Activated naive CD8-positive, alpha-beta T cell (primary cell): ENCODE results near the gene RAD51D.
"Not testable (repeated sequence)": the region's sequence is repeated elsewhere in the genome, so short reads cannot be mapped to it uniquely, and the experiment has no call there.

Source experiments
- H3K27ac Mint-ChIP-seq: one replicate; pipeline ENCODE4 v1.8.0; 2021; ENCODE audit warnings: mixed read lengths
- H3K27me3 Mint-ChIP-seq: one replicate; pipeline ENCODE4 v1.8.0; 2021; ENCODE audit warnings: mixed read lengths
- H3K36me3 Mint-ChIP-seq: one replicate; pipeline ENCODE4 v1.8.0; 2021; ENCODE audit warnings: mixed read lengths
- H3K4me1 Mint-ChIP-seq: one replicate; pipeline ENCODE4 v1.8.0; 2021; ENCODE audit warnings: low read depth, mixed read lengths
- H3K4me3 Mint-ChIP-seq: one replicate; pipeline ENCODE4 v1.8.0; 2021; ENCODE audit warnings: mild to moderate bottlenecking, mixed read lengths
- H3K9me3 Mint-ChIP-seq: one replicate; pipeline ENCODE4 v1.8.0; 2021; ENCODE audit warnings: low read depth, mixed read lengths

The RAD51D gene

DNA sequence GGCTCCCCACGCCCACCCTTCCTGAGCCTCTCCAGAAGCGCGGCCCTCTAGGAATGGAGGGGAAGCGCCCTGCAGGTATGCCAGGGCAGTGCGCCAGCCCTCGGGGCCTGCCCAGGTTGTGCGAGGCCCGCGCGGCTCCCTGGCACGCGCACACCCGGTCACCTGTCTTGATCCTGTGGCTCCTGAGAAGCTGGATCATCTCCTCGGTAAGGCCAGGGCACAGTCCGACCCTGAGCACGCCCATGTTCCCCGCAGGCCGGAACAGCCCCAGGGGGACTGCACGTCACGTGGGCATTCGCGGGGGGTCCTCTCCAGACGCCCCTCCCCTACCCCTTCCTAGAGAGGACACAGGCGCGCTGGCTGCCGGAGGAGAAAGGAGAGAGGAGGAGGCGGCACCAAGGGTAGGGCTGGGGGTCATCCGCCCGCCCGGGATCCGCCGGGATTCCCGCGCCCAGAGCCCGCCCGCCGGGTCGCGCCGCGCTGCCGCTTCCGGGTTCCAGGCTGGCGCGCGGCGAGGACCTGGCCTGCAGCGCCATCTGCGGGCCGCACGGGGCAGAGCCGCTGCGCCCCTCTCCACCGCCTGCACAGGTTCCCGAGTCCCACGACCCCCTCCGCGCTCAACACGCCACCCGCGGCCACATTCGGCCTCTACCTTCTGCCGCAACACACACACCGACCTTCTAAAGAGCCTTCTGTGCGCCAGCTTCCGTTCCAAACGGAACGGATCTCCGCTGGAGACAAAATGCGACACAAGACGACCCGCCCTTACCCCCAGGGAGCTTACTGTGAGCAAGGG, at the start of gene RAD51D:
TSS of gene RAD51D (minus strand) at position 491 of the 796 bp plus-strand sequence. CDS start at position 244, 247 bp downstream.
- Mint-ChIP-seq H3K4me3 (peak within 1 kb of the TSS; percentile 96), H3K36me3 (peaks cover 2% of the 10 kb centered on the region), H3K9me3 (no peaks in the 10 kb centered on the region), H3K4me1 (peaks cover 41% of the 10 kb centered on the region), H3K27me3 (no peaks in the 10 kb centered on the region), H3K27ac (peak within 1 kb of the TSS; percentile 96)

DNA sequence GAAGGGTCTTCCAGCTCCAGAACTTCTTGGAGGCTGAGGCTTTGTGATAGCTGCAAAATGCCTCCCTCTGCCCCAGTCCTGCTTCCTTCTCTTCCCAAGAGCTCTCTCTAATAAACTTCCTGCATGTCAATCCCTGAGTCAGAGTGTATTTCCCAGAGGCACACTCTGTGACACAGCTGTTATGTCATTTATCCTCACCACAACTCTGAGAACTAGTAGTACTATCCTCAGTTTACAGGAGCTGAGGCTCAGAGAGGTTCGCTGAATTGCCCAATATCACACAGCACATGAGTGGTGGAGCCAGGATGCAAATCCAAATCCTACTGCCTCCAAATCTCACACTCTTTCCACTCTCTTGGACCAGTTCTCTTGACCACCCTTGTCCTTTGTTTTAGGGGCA, 48.0 kb upstream of the RAD51D start:
- H3K27ac Mint-ChIP-seq: no peak overlapping the region
- peaks cover 36% of the 10 kb centered on the region for H3K4me1 Mint-ChIP-seq
- H3K27me3 Mint-ChIP-seq: no peaks in the 10 kb centered on the region
- H3K4me3 Mint-ChIP-seq: no peak overlapping the region
- H3K9me3 Mint-ChIP-seq: no peaks in the 10 kb centered on the region
- H3K36me3 Mint-ChIP-seq: no peaks in the 10 kb centered on the region

DNA sequence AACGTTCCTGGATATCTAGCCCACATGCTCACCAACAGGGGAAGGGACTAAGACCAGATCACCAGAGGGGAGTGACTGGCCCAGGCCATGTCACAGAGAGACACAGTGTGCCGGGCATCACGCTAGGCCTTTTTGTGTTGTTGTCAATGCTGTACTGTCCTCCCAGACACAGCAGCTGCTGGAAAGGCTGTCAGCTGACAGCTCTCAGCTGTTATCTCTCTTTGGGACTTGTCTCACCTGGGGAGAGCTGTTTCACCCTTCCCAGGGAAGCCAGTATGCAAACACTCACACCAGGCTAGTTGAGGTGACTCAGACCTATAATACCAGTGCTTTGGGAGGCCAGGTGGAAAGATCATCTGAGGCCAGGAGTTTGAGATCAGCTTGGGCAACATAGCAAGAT, 47.4 kb upstream of the RAD51D start:
- Mint-ChIP-seq H3K4me3 (no peak overlapping the region), H3K27me3 (no peaks in the 10 kb centered on the region), H3K4me1 (peaks cover 34% of the 10 kb centered on the region), H3K9me3 (no peaks in the 10 kb centered on the region), H3K36me3 (no peaks in the 10 kb centered on the region), H3K27ac (peak overlapping the region; percentile 4)

DNA sequence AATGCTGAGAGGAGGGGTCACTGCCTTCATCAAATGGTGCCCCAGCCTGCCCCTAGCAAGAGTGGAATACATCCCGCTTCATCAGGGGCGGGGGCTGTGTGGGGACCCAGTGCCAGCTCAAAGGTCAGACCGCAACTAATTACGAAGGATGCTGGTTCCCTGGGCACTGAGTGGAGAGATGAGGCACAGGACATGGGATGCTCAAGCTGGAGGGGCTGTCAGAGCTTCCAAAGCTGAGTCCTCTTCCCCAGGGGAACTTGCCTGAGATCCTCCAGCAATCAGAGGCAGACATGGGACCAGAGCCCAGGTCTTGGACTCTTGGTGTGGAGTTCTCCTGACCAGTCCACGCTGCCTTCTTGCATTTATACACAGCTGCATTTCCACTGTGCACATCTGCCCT, 46.9 kb upstream of the RAD51D start:
- Mint-ChIP-seq H3K27ac (no peak overlapping the region), H3K36me3 (no peaks in the 10 kb centered on the region), H3K9me3 (no peaks in the 10 kb centered on the region), H3K4me3 (no peak overlapping the region), H3K4me1 (peaks cover 35% of the 10 kb centered on the region), H3K27me3 (no peaks in the 10 kb centered on the region)

DNA sequence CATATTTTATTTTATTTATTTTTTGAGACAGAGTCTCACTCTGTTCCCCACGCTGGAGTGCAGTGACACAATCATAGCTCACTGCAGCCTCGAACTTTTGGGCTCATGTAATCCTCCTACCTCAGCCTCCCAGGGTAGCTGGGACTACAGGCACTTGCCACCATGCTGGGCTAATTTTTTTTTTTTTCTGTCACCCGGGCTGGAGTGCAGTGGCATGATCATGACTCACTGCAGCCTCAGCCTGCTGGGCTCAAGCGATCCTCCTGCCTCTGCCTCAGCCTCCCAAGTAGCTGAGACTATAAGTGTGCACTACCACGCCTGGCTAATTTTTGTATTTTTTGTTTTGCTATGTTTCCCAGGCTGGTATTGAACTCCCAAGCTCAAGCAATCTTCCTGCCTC, 45.1 kb upstream of the RAD51D start:
- H3K36me3 Mint-ChIP-seq: no peaks in the 10 kb centered on the region
- H3K4me1 Mint-ChIP-seq: peaks cover 50% of the 10 kb centered on the region
- no peak overlapping the region for H3K4me3 Mint-ChIP-seq
- no peak overlapping the region for H3K27ac Mint-ChIP-seq
- no peaks in the 10 kb centered on the region for H3K27me3 Mint-ChIP-seq
- no peaks in the 10 kb centered on the region for H3K9me3 Mint-ChIP-seq

DNA sequence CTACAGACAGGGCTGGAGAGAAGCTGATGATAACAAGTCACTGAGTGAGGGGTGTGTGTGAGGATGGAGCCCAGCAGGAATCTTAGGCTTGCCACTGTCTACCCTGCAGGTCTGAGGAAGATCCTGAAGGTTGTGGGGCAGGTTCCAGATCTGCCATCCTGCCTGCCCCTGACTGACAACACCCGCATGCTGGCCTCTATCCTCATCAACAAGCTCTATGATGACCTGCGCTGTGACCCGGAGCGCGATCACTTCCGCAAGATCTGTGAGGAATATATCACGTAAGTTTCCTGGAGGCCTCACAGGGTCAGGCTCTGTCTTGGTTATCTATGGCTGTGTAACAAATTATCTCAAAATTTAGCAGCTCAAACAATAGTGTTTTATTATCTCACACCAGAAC, 44.2 kb upstream of the RAD51D start:
- Mint-ChIP-seq H3K36me3 (no peaks in the 10 kb centered on the region), H3K9me3 (no peaks in the 10 kb centered on the region), H3K27ac (no peak overlapping the region), H3K27me3 (no peaks in the 10 kb centered on the region), H3K4me3 (no peak overlapping the region), H3K4me1 (peaks cover 59% of the 10 kb centered on the region)

DNA sequence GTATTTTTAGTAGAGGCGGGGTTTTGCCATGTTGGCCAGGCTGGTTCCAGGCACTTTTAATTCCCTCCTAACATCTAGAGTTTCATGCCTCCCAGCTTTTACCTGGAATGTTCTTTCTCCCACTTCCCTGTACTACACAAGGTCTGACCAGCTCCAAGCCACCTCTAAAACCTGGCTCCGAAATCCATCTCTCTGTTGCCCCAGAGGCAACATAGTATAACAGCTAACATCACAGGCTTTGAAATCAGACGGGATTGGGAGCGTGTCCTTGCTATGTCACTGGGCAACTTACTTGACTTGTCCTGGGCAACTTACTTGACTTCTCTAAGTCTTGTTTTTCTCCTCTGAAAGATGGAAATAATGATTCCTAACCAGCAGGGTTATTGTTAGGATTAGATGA, 43.1 kb upstream of the RAD51D start:
- H3K27ac Mint-ChIP-seq: no peak overlapping the region

DNA sequence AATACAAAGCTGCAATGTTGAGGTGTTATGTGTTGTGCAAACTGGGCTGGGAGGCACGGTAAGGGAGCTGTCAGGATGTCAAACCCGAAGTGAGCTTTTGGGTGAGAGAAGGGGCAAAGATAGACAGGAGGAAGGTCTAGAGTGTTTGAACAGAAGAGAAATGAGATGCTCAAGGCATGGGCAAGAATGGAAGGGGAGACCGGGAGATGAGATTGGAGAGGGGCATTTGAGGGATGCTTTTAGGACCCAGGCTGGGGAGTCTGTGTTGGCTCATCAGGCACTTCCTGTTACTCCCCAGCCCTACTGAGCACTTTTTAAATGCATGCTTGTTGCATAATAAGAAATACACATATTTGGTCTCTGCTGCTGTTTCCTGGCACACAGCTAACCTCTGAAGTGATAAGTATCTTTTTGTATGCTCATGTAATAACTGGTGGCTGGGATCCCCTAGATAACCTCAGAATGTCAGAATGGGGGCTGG, 41.7 kb upstream of the RAD51D start:
- H3K27me3 Mint-ChIP-seq: no peaks in the 10 kb centered on the region

More for the DNA sequence above, 43.1 kb upstream of the RAD51D start:
- H3K4me1 Mint-ChIP-seq: peaks cover 64% of the 10 kb centered on the region
- H3K36me3 Mint-ChIP-seq: no peaks in the 10 kb centered on the region
- H3K4me3 Mint-ChIP-seq: no peak overlapping the region
- no peaks in the 10 kb centered on the region for H3K27me3 Mint-ChIP-seq
- no peaks in the 10 kb centered on the region for H3K9me3 Mint-ChIP-seq

DNA sequence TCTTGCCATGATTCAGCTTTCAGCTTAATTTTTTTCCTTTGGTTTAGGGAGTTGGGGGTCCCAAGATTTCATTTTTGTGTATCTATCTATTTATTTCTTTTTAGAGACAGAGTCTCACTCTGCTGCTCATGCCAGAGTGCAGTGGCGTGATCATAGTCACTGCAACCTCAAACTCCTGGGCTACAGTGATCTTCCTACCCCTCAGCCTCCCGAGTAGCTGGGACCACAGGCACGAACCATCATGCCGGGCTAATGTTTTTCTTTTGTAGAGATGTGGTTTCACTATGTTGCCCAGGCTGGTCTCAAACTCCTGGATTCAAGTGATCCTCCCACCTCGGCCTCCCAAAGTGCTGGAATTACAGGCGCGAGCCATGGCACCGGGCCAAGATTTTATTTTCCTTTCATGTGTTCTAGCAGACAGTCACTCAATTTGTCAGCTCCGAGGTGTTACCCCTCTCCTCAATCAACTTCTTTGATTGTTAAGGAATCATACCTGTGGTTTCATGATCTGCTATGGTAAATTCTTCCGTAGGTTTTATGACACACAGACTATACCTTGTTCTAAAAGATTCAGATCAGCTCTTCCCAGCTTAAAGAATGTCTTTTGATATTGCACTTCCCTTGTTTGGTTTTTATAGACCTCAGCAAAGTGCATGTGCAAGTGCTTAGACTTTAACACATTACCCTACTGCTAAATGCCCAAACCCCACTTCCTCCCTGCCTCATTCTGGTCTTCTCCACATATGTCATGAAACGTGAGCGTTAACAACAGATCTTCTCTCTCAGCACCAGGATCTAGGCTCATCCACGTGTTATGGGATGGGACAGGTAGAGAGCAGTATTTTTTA, 40.9 kb upstream of the RAD51D start:
- peaks cover 58% of the 10 kb centered on the region for H3K4me1 Mint-ChIP-seq

More for the DNA sequence above, 41.7 kb upstream of the RAD51D start:
- H3K4me1 Mint-ChIP-seq: peaks cover 60% of the 10 kb centered on the region
- peak overlapping the region; percentile 77 for H3K27ac Mint-ChIP-seq
- H3K4me3 Mint-ChIP-seq: peak overlapping the region; percentile 74
- H3K9me3 Mint-ChIP-seq: no peaks in the 10 kb centered on the region
- H3K36me3 Mint-ChIP-seq: no peaks in the 10 kb centered on the region

DNA sequence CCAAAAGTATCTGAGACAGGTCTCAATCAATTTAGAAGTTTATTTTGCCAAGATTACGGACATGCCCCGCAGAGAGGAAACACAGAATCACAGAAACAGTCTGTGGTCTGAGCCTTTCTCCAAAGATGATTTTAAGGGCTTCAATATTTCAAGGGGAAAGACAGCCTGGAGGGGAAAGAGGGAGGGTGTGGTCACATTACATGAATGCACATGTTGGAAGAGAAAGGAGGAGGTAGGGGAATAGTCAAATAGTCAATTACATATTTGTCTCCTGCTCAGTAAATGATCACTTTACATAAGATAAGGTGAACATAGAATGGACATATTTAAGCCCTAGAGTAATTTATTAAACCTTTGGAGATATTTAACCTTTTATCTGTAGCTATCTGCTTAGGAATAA, 40.3 kb upstream of the RAD51D start:
- Mint-ChIP-seq H3K27me3 (no peaks in the 10 kb centered on the region), H3K9me3 (no peaks in the 10 kb centered on the region), H3K27ac (peak overlapping the region; percentile 77), H3K4me3 (peak overlapping the region; percentile 74), H3K36me3 (no peaks in the 10 kb centered on the region), H3K4me1 (peaks cover 52% of the 10 kb centered on the region)

More for the DNA sequence above, 40.9 kb upstream of the RAD51D start:
- H3K27ac Mint-ChIP-seq: peak overlapping the region; percentile 77
- H3K9me3 Mint-ChIP-seq: no peaks in the 10 kb centered on the region
- H3K27me3 Mint-ChIP-seq: no peaks in the 10 kb centered on the region
- H3K36me3 Mint-ChIP-seq: no peaks in the 10 kb centered on the region
- peak overlapping the region; percentile 74 for H3K4me3 Mint-ChIP-seq

DNA sequence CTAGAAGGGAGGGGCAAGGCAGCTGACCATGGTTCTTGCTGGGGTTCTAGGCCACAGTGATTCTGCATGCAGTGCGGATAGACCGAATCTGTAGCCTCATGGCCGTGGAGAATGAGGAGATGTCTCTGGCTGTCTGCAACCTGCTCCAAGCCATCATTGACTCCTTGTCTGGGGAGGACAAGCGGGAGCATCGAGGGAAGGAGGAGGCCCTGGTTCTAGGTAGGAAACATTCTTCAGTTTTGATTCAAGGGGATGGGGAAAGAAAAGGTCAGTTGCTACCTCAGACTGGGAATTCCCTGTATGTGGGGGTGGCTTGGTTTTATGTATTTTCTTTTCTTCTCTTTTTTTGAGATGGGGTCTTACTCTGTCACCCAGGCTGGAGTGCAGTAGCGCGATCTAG, 35.6 kb upstream of the RAD51D start:
- Mint-ChIP-seq H3K9me3 (no peaks in the 10 kb centered on the region), H3K27ac (no peak overlapping the region), H3K27me3 (no peaks in the 10 kb centered on the region), H3K4me3 (no peak overlapping the region), H3K4me1 (peaks cover 19% of the 10 kb centered on the region), H3K36me3 (no peaks in the 10 kb centered on the region)

DNA sequence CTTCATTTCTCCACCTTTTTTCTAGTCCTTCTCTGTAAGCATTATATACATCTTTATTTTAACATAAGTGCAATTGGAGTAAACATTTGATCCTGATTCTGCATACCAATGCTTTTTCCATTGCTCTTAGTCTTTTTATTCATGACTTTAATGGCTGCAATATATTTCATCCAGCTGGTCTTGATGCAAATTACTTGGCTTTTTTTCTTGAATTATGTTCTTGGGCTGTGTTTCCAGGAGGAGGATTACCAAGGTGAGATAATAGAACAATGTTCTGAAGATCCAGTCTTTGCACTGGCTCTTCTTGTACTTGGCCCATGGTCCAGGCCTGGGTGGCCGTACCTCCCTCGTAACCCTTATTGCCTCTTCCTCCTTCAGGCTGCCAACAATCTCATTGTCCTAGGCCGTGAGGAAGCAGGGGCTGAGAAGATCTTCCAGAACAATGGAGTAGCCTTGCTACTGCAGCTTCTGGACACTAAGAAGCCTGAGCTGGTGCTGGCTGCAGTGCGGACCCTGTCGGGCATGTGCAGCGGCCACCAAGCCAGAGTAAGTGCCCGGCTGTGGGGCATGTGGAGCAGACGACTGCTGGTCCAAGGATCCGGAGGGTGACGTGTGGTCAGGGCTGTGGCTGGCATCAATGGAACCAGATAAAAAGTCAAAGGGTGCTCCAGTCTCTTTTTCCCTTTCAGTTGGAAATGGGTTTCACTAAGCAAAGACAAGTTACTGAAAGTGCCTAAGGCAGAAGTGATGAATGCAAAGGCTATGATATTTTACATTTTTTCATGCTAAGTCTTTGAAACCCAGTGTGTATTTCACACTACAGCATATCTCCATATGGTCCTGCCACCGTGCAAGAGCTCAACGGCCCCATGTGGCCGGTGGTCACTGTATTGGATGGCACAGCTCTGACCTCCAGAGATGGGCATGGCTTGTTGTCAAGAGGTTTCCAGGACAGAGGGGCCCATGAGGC, 34.8 kb upstream of the RAD51D start:
- H3K9me3 Mint-ChIP-seq: no peaks in the 10 kb centered on the region

DNA sequence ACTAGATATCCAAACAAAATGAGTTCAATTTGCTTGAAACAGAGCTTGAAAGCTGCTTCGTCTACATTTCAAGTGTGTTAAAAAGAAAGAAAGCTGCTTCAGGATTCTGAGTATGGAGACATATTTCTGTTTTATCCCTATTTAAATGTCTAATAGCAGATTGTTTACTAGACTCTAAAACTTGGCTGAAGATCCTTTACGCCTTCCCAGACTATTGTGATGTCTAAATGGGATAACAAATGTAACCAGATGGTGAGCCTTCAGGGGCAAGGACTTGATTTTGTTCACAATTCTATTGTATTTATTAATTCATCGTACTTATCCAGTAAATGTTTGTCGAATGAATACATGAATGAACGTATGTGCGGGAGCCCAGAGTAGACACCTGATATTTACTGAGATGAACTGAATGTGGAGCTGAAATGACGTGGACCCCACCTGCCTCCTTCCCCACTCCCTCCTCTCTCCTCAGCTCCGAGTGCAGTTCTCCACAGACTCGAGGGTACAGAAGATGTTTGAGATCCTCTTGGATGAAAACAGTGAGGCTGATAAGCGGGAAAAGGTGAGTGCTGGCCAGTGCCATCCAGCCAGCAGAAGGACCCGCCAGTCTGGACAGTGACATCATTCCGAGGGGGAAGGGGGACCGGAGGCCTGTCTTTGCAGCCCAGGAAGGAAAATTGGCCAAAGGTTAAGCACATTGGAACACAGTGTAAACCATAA, 32.9 kb upstream of the RAD51D start:
- H3K4me3 Mint-ChIP-seq: no peak overlapping the region
- no peaks in the 10 kb centered on the region for H3K4me1 Mint-ChIP-seq
- no peaks in the 10 kb centered on the region for H3K36me3 Mint-ChIP-seq
- no peaks in the 10 kb centered on the region for H3K27me3 Mint-ChIP-seq
- H3K27ac Mint-ChIP-seq: no peak overlapping the region
- no peaks in the 10 kb centered on the region for H3K9me3 Mint-ChIP-seq

More for the DNA sequence above, 34.8 kb upstream of the RAD51D start:
- H3K27ac Mint-ChIP-seq: no peak overlapping the region
- no peaks in the 10 kb centered on the region for H3K27me3 Mint-ChIP-seq
- H3K4me1 Mint-ChIP-seq: peaks cover 11% of the 10 kb centered on the region
- no peaks in the 10 kb centered on the region for H3K36me3 Mint-ChIP-seq
- no peak overlapping the region for H3K4me3 Mint-ChIP-seq

DNA sequence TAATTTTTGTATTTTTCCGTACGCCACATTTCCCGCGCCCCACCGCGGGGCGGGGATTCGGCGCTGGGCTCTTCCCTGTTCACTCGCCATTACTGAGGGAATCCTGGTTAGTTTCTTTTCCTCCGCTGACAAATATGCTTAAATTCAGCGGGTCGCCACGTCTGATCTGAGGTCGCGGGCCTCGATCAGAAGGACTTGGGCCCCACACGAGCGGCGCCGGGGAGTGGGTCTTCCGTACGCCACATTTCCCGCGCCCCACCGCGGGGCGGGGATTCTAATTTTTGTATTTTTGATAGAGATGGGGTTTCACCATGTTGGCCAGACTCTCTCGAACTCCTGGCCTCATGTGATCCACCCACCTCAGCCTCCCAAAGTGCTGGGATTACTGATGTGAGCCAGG, 31.4 kb upstream of the RAD51D start:
- H3K36me3 Mint-ChIP-seq, H3K4me1 Mint-ChIP-seq, H3K4me3 Mint-ChIP-seq, H3K9me3 Mint-ChIP-seq, H3K27ac Mint-ChIP-seq, H3K27me3 Mint-ChIP-seq: not testable (repeated sequence)
